Neural progenitor cell (in vitro differentiated cells): ENCODE measurements around the gene EYS.
"Not testable (repeated sequence)": the region's sequence is repeated elsewhere in the genome, so short reads cannot be mapped to it uniquely, and the experiment has no call there.

Experiments used
- EZH2phosphoT487 ChIP-seq: fragments of 200-600 bp; sonication (generic); IDR thresholded peaks from 2 replicates; pipeline ENCODE4 v1.6.1; 2017; ENCODE audit warnings: antibody characterized with exemption
- TF ChIP-seq, protein P1 (sequence below): fragments of 200-600 bp; sonication (generic); IDR thresholded peaks from 2 replicates; pipeline ENCODE4 v1.5.1; 2017; ENCODE audit warnings: antibody characterized with exemption, mild to moderate bottlenecking

DNA sequence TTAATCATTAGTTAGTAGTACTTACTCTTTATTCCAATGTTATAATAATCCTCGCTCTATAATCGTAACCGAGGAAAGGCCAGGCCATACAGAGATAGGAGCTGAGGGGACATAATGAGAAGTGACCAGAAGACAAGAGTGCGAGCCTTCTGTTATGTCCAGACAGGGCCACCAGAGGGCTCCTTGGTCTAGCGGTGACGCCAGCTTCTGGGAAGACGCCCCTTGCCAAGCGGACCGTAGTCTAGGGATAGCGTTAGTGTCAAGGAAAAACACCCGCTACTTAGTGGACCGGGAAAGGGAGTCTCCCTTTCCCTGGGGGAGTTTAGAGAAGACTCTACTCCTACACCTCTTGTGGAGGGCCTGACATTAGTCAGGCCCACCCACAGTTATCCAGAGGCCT lies 1237.6 kb downstream of the EYS start:
- TF ChIP-seq, protein P1, sequence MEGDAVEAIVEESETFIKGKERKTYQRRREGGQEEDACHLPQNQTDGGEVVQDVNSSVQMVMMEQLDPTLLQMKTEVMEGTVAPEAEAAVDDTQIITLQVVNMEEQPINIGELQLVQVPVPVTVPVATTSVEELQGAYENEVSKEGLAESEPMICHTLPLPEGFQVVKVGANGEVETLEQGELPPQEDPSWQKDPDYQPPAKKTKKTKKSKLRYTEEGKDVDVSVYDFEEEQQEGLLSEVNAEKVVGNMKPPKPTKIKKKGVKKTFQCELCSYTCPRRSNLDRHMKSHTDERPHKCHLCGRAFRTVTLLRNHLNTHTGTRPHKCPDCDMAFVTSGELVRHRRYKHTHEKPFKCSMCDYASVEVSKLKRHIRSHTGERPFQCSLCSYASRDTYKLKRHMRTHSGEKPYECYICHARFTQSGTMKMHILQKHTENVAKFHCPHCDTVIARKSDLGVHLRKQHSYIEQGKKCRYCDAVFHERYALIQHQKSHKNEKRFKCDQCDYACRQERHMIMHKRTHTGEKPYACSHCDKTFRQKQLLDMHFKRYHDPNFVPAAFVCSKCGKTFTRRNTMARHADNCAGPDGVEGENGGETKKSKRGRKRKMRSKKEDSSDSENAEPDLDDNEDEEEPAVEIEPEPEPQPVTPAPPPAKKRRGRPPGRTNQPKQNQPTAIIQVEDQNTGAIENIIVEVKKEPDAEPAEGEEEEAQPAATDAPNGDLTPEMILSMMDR: peak; percentile 69
- TF ChIP-seq EZH2phosphoT487: not testable (repeated sequence)
